Ascending aorta (tissue), 2 donors: ENCODE results near the gene LARGE1. TPM values are rescaled to one million over a fixed set of nuclear protein-coding genes. Genes with fewer than 3 reads are reported as not detected.

Experiments
- DNase-seq, 2 donors: peaks; one replicate each; pipeline ENCODE4 v3.0.0-alpha.2; 2019; ENCODE audit warnings: low spot score in 2 of 2
- H3K27ac ChIP-seq, 2 donors: fragments of 200-600 bp; sonication (generic); one replicate each; pipeline ENCODE4 v1.5.1; 2016 to 2017; ENCODE audit warnings: mild to moderate bottlenecking in 1 of 2
- H3K27me3 ChIP-seq: fragments of 200-600 bp; sonication (generic); one replicate; pipeline ENCODE4 v1.5.1; 2017
- H3K36me3 ChIP-seq, 2 donors: fragments of 200-600 bp; sonication (generic); one replicate each; pipeline ENCODE4 v1.5.1; 2016
- H3K4me1 ChIP-seq, 2 donors: fragments of 200-600 bp; sonication (generic); one replicate each; pipeline ENCODE4 v1.5.1; 2016 to 2017; ENCODE audit warnings: mild to moderate bottlenecking in 1 of 2
- H3K4me3 ChIP-seq, 2 donors: fragments of 200-600 bp; sonication (generic); one replicate each; pipeline ENCODE4 v1.5.1; 2016 to 2017; ENCODE audit warnings: mild to moderate bottlenecking in 1 of 2
- H3K9me3 ChIP-seq, 2 donors: fragments of 200-600 bp; sonication (generic); one replicate each; pipeline ENCODE4 v1.5.1; 2016
- CTCF ChIP-seq, 3 experiments: fragments of 200-600 bp in 2 of 3; fragments of 450-650 bp in 1 of 3; sonication (generic) in 2 of 3; IDR thresholded peaks; one replicate each; pipeline ENCODE4 v1.5.1; 2016 to 2019; ENCODE audit warnings: antibody characterized with exemption in 3 of 3, mild to moderate bottlenecking in 1 of 3, moderate library complexity in 1 of 3
- intact Hi-C: fragments of 100-400 bp; cut with DNase I; formaldehyde crosslinking; loops from one replicate; pipeline ENCODE4 v1.15.1; 2023
- total RNA-seq: library from RNA; depleted of rRNA; stranded (reverse); fragments of >200 nt; gene quantifications from one replicate; pipeline ENCODE4 v1.1.0, GENCODE V29; 2016

Gene LARGE1
- total RNA-seq, 1 donor from 2014 or later, result 40.6 TPM

GRCh38 chr22:33429281-33429680 lies 491.0 kb downstream of the LARGE1 start:
- TF ChIP-seq CTCF (IDR thresholded peaks at IDR 0.05), result no peak
- no peak for DNase-seq
- H3K4me3 ChIP-seq, result no peak overlapping the region
- no peak overlapping the region for H3K27ac ChIP-seq
- peaks cover 0 to 13% of the 10 kb centered on the region in 2 donors for H3K36me3 ChIP-seq
- H3K27me3 ChIP-seq, result no peaks in the 10 kb centered on the region
- H3K9me3 ChIP-seq, result no peaks in the 10 kb centered on the region
- intact Hi-C loops, result no loop called here
- H3K4me1 ChIP-seq, result no peaks in the 10 kb centered on the region

- TF ChIP-seq CTCF (IDR thresholded peaks at IDR 0.05), result no peak
- intact Hi-C loops, result no loop called here
- H3K27ac ChIP-seq, result no peak overlapping the region
- DNase-seq, result no peak
- H3K4me3 ChIP-seq, result no peak overlapping the region
- H3K4me1 ChIP-seq, result no peaks in the 10 kb centered on the region
- no peaks in the 10 kb centered on the region for H3K27me3 ChIP-seq
- peaks cover 0 to 13% of the 10 kb centered on the region in 2 donors for H3K36me3 ChIP-seq
- no peaks in the 10 kb centered on the region for H3K9me3 ChIP-seq
These were observed 492.8 kb downstream of the LARGE1 start for GRCh38 chr22:33427461-33427860.

- no peak for TF ChIP-seq CTCF (IDR thresholded peaks at IDR 0.05)
- Histone ChIP-seq H3K9me3 (no peaks in the 10 kb centered on the region), H3K27me3 (no peaks in the 10 kb centered on the region), H3K36me3 (peaks cover 0 to 5% of the 10 kb centered on the region in 2 donors), H3K4me1 (no peaks in the 10 kb centered on the region), H3K4me3 (no peak overlapping the region), H3K27ac (no peak overlapping the region)
- DNase-seq, result no peak
- intact Hi-C loops, result no loop called here
These were observed 493.8 kb downstream of the LARGE1 start for GRCh38 chr22:33426451-33426850.

- no peaks in the 10 kb centered on the region for H3K4me1 ChIP-seq
- H3K36me3 ChIP-seq, result no peaks in the 10 kb centered on the region
- H3K9me3 ChIP-seq, result no peaks in the 10 kb centered on the region
- no peaks in the 10 kb centered on the region for H3K27me3 ChIP-seq
- TF ChIP-seq CTCF (IDR thresholded peaks at IDR 0.05), result no peak
- DNase-seq, result no peak
- H3K27ac ChIP-seq, result no peak overlapping the region
- no peak overlapping the region for H3K4me3 ChIP-seq
- intact Hi-C loops, result no loop called here
These were observed 498.4 kb downstream of the LARGE1 start for GRCh38 chr22:33421859-33422258.

- intact Hi-C loops, result no loop called here
- DNase-seq, result no peak
- no peak for TF ChIP-seq CTCF (IDR thresholded peaks at IDR 0.05)
These were observed 501.8 kb downstream of the LARGE1 start for GRCh38 chr22:33418484-33418883.

GRCh38 chr22:33415401-33415800 lies 504.9 kb downstream of the LARGE1 start:
- no peak for DNase-seq
- no peak for TF ChIP-seq CTCF (IDR thresholded peaks at IDR 0.05)
- H3K4me3 ChIP-seq, result no peak overlapping the region
- H3K36me3 ChIP-seq, result no peaks in the 10 kb centered on the region
- no peaks in the 10 kb centered on the region for H3K27me3 ChIP-seq
- H3K9me3 ChIP-seq, result no peaks in the 10 kb centered on the region
- no peak overlapping the region for H3K27ac ChIP-seq
- intact Hi-C loops, result no loop called here
- no peaks in the 10 kb centered on the region for H3K4me1 ChIP-seq

More at GRCh38 chr22:33418484-33418883, 501.8 kb downstream of the LARGE1 start:
- Histone ChIP-seq H3K27ac (no peak overlapping the region), H3K4me3 (no peak overlapping the region), H3K27me3 (no peaks in the 10 kb centered on the region), H3K9me3 (no peaks in the 10 kb centered on the region), H3K4me1 (no peaks in the 10 kb centered on the region), H3K36me3 (no peaks in the 10 kb centered on the region)
